LNCaP clone FGC (cell line): Measurements from ENCODE around the gene POLR1B.
"Not testable (repeated sequence)": the region's sequence is repeated elsewhere in the genome, so short reads cannot be mapped to it uniquely, and the experiment has no call there.

Experiments used
- DNase-seq: peaks from one replicate; pipeline ENCODE4 v3.0.0-alpha.2; 2011; ENCODE audit warnings: low read depth
- H3K4me3 ChIP-seq: 2 replicates; pipeline ENCODE4 v1.5.1; 2011; ENCODE audit warnings: mild to moderate bottlenecking, low read depth, low read length, control low read depth
- CTCF ChIP-seq: IDR thresholded peaks from 2 replicates; pipeline ENCODE4 v1.5.1; 2012; ENCODE audit warnings: mild to moderate bottlenecking; ENCODE audit not compliant: control insufficient read depth, insufficient read depth; ENCODE audit errors: extremely low read depth

POLR1B gene

DNA sequence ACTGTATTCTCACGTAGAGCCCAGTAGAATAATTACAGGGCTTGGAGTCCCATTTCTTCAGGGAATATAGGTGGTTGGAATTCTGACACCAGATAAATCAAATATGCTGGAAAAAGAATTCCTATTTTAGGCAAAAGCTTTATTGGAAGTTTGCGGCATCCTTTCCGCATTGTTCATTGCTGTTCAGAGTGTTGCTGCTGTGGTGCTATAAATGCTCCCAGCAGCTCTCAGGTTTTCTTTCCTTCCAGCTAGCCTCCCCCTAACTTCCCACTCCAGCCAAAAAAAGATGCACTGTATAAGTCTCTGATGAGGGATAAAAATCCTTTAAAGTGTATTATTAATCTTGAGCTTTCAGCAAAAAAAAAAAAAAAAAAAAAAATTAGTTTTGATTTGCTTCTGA lies 25.5 kb upstream of the POLR1B start:
- no peak for DNase-seq
- no peak for TF ChIP-seq CTCF
- H3K4me3 ChIP-seq, result no peak overlapping the region

- DNase-seq, result no peak
- no peak for TF ChIP-seq CTCF
Measured at GRCh38 chr2:112518807-112519206, 23.5 kb upstream of the POLR1B start.

GRCh38 chr2:112519506-112519905 lies 22.8 kb upstream of the POLR1B start:
- DNase-seq, result no peak
- no peak overlapping the region for H3K4me3 ChIP-seq
- TF ChIP-seq CTCF, result no peak

More at GRCh38 chr2:112518807-112519206, 23.5 kb upstream of the POLR1B start:
- no peak overlapping the region for H3K4me3 ChIP-seq

- DNase-seq, result no peak
- TF ChIP-seq CTCF, result no peak
- no peak overlapping the region for H3K4me3 ChIP-seq
Measured at GRCh38 chr2:112520234-112520783, 22.0 kb upstream of the POLR1B start.

DNA sequence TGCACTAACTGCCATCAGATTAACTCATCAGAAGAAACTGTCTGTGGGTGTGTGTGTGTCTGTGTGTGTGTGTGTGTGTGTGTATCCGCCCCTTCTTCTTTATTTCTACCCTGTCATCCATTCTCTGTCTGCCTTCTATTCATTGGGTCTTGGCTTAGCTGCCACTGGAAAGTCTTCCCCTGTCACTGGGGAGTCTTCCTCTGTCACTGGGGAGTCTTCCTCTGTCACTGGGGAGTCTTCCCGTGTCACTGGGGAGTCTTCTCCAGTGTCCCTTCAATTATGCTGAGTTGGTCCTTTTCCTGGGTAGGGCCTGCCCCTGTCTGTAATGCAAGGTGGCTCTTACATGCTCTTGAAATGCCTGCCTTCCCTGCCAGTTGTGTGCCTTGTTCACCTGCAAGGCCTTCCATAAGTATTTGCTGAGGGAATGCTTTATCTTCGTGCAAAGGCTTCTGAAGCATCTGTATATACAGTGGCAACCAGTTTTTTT lies 18.9 kb upstream of the POLR1B start:
- no peak for TF ChIP-seq CTCF
- H3K4me3 ChIP-seq, result no peak overlapping the region
- DNase-seq, result no peak

DNA sequence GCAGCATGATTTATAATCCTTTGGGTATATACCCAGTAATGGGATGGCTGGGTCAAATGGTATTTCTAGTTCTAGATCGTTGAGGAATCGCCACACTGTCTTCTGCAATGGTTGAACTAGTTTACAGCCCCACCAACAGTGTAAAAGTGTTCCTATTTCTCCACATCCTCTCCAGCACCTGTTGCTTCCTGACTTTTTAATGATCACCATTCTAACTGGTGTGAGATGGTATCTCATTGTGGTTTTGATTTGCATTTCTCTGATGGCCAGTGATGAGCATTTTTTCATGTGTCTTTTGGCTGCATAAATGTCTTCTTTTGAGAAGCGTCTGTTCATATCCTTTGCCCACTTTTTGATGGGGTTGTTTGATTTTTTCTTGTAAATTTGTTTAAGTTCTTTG lies 18.0 kb upstream of the POLR1B start:
- not testable (repeated sequence) for DNase-seq, H3K4me3 ChIP-seq

- H3K4me3 ChIP-seq, result no peak overlapping the region
- no peak for TF ChIP-seq CTCF
- no peak for DNase-seq
Measured at GRCh38 chr2:112528541-112528940, 13.7 kb upstream of the POLR1B start.
